ENCODE results near the gene RNF13.

Gene RNF13

DNA sequence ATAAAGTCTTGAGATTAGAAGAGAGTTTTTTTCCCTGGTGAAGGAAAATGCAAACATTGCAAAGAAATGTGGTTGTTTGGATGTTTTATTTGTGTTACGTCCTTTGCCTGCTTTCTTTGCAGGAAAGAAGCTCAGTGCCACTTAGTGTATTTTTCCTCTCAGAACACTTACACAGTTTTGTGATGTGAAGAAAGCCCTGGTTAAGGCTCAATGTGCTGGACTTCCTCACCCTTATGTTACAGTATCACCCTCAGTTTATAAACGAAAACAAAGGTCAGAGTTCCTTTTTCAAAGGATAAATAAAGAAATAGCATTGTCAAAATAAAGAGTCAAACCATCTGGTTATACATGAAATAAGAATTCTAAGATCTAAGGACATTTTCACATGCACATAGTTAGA lies 45.9 kb downstream of the RNF13 start:
- Histone ChIP-seq H3K36me3 (replicated peaks) (no peaks in the 10 kb centered on the region), H3K27me3 (replicated peaks) (no peaks in the 10 kb centered on the region), H3K4me3 (ENCODE audit: low read depth, low read length) (no peak overlapping the region), H3K27ac (no peak overlapping the region)
- TF ChIP-seq, protein P1, sequence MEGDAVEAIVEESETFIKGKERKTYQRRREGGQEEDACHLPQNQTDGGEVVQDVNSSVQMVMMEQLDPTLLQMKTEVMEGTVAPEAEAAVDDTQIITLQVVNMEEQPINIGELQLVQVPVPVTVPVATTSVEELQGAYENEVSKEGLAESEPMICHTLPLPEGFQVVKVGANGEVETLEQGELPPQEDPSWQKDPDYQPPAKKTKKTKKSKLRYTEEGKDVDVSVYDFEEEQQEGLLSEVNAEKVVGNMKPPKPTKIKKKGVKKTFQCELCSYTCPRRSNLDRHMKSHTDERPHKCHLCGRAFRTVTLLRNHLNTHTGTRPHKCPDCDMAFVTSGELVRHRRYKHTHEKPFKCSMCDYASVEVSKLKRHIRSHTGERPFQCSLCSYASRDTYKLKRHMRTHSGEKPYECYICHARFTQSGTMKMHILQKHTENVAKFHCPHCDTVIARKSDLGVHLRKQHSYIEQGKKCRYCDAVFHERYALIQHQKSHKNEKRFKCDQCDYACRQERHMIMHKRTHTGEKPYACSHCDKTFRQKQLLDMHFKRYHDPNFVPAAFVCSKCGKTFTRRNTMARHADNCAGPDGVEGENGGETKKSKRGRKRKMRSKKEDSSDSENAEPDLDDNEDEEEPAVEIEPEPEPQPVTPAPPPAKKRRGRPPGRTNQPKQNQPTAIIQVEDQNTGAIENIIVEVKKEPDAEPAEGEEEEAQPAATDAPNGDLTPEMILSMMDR (IDR thresholded peaks at IDR 0.05; ENCODE audit: low read depth, low read length, missing control alignments): no peak
- no peak for DNase-seq
- in situ Hi-C loops (cut with HindIII; ENCODE audit: low pct_ligation_motif_present, low sequenced_read_pairs): no loop called here

DNA sequence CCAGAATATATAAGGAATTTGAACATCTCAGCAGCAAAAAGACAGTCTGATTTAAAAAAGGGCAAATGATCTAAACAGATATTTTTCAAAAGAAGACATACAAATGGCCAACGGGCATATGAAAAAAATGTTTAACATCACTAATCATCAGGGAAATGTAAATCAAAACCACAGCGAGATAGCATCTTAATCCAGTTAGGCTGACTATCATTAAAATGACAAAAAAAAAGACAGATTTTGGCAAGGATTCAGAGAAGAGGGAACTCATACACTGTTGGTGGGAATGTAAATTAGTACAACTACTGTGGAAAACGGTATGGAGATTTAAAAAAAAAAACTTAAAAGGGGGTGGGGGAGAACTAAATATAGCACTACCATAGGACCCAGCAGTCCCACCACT lies 47.9 kb downstream of the RNF13 start:
- Histone ChIP-seq H3K27me3 (replicated peaks) (no peaks in the 10 kb centered on the region), H3K36me3 (replicated peaks) (no peaks in the 10 kb centered on the region)
- in situ Hi-C loops (cut with HindIII; ENCODE audit: low pct_ligation_motif_present, low sequenced_read_pairs): no loop called here

DNA sequence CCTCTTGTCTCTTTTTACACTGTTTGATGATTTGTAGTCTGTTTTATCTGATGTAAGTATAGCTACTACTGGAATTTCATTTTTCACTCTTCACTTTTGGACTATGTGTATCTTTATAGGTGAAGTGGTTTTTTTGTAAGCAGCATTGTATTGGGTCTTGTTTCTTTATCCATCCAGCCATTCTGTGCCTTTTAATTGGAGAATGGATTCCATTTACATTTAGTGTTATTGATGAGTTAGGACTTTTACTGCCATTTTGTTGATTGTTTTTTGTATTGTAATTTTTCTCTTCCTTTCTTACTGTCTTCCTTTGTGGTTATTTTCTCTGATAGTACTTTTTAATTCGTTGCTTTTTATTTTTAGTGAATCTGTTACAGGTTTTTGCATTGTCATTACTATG lies 54.5 kb downstream of the RNF13 start:
- DNase-seq: no peak
- TF ChIP-seq, protein P1 (IDR thresholded peaks at IDR 0.05; ENCODE audit: low read depth, low read length, missing control alignments): no peak
- no peaks in the 10 kb centered on the region for H3K36me3 ChIP-seq (replicated peaks)
- H3K4me3 ChIP-seq (ENCODE audit: low read depth, low read length): no peak overlapping the region
- H3K27ac ChIP-seq: no peak overlapping the region
- in situ Hi-C loops (cut with HindIII; ENCODE audit: low pct_ligation_motif_present, low sequenced_read_pairs): no loop called here
- H3K27me3 ChIP-seq (replicated peaks): no peaks in the 10 kb centered on the region

More for the DNA sequence above, 47.9 kb downstream of the RNF13 start:
- Histone ChIP-seq H3K4me3 (ENCODE audit: low read depth, low read length) (no peak overlapping the region), H3K27ac (no peak overlapping the region)
- TF ChIP-seq, protein P1 (IDR thresholded peaks at IDR 0.05; ENCODE audit: low read depth, low read length, missing control alignments): no peak
- DNase-seq: no peak

DNA sequence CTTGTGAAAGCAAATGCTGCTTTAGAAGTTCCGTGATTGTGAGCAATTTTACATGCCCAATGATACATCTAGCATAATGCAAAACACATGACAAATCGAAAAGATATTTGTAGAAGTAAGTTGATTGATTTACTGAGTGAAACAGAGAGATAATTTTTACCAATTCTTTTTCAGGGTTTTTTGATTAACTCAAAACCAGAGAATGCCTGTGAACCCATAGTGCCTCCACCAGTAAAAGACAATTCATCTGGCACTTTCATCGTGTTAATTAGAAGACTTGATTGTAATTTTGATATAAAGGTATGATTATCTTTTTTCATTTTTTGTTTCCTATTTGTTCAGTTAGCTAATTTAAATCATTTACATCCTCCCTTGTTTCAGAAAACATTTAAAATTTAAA lies 58.8 kb downstream of the RNF13 start:
- no peaks in the 10 kb centered on the region for H3K27me3 ChIP-seq (replicated peaks)
- no peak for DNase-seq
- H3K27ac ChIP-seq: no peak overlapping the region
- H3K36me3 ChIP-seq (replicated peaks): no peaks in the 10 kb centered on the region
- H3K4me3 ChIP-seq (ENCODE audit: low read depth, low read length): no peak overlapping the region
- TF ChIP-seq, protein P1 (IDR thresholded peaks at IDR 0.05; ENCODE audit: low read depth, low read length, missing control alignments): no peak
- in situ Hi-C loops (cut with HindIII; ENCODE audit: low pct_ligation_motif_present, low sequenced_read_pairs): no loop called here

DNA sequence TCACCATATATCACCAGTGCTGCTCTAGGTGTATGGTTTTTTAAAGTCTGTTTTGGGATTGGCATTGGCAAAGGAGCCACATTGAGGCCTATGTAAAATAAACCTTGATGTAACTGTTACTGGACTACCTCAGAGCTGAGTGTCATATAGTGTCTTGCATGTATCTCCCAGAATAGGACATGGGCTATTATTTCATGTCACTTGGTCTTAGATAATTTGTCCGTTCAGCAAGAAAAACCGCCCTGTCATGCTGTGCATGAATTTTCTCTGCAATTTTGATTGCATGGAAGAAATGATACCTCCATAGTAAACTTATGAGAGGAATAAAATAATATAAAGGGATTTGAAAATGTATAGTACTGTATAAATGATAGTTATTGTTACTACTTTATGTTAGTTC lies 59.6 kb downstream of the RNF13 start:
- no peak for DNase-seq
- TF ChIP-seq, protein P1 (IDR thresholded peaks at IDR 0.05; ENCODE audit: low read depth, low read length, missing control alignments): no peak
- H3K27ac ChIP-seq: no peak overlapping the region
- H3K27me3 ChIP-seq (replicated peaks): no peaks in the 10 kb centered on the region
- no peaks in the 10 kb centered on the region for H3K36me3 ChIP-seq (replicated peaks)
- H3K4me3 ChIP-seq (ENCODE audit: low read depth, low read length): no peak overlapping the region
- in situ Hi-C loops (cut with HindIII; ENCODE audit: low pct_ligation_motif_present, low sequenced_read_pairs): no loop called here

DNA sequence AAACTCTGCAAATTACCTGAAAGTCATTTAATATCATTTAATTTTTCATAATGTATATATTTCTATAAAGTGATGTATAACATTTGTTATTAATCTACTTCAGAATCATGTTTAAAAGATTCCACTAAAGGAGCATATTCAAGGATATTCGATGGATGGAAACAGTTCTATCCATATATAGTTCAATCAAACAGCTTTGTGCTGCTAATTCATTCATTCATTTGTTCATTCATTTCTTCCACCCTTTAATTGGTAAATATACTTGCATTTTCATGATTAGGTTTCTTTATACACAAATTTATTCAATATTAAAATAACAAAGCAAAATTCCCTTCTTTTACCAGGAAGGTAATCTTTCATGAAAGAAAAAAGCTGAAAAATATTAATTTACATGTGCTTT lies 64.7 kb downstream of the RNF13 start:
- in situ Hi-C loops (cut with HindIII; ENCODE audit: low pct_ligation_motif_present, low sequenced_read_pairs): no loop called here
- no peak overlapping the region for H3K27ac ChIP-seq
- no peak for DNase-seq
- H3K36me3 ChIP-seq (replicated peaks): no peaks in the 10 kb centered on the region
- TF ChIP-seq, protein P1 (IDR thresholded peaks at IDR 0.05; ENCODE audit: low read depth, low read length, missing control alignments): no peak
- no peaks in the 10 kb centered on the region for H3K27me3 ChIP-seq (replicated peaks)
- no peak overlapping the region for H3K4me3 ChIP-seq (ENCODE audit: low read depth, low read length)

Data from brain microvascular endothelial cell (primary cell).